Testis (tissue), 2 donors: ENCODE data around the gene RASAL2.

Experiments used
- POLR2A ChIP-seq: fragments of 450-650 bp; IDR thresholded peaks from one replicate; pipeline ENCODE4 v1.6.1; 2017; ENCODE audit warnings: antibody characterized with exemption, mild to moderate bottlenecking, moderate library complexity
- TF ChIP-seq, protein P1 (sequence below), 3 experiments: fragments of 450-650 bp in 2 of 3; fragments of 200-600 bp in 1 of 3; sonication (generic) in 1 of 3; IDR thresholded peaks; one replicate each; pipeline ENCODE4 v1.5.1; 2016 to 2019; ENCODE audit warnings: antibody characterized with exemption in 3 of 3, mild to moderate bottlenecking in 2 of 3, moderate library complexity in 1 of 3

DNA sequence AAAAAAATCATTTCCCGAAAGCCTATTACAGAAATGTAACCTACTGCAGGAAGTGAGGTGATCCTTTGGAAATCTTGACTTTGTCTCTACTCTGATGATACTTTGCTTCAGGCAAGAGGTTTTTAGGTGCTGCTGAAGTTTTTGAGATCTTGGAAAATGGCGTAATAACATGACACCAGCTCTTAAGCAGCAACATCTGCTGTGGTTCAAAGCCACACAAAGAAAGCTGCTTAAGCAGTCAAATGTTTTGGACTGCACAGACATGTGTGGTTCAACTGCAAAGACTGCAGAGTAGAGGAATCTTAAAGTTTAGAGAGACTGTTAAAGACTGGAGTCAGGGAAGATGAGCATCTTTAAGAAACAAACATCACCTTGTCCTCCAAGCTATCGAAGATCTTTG is 139.0 kb downstream of the RASAL2 start:
- TF ChIP-seq, protein P1, sequence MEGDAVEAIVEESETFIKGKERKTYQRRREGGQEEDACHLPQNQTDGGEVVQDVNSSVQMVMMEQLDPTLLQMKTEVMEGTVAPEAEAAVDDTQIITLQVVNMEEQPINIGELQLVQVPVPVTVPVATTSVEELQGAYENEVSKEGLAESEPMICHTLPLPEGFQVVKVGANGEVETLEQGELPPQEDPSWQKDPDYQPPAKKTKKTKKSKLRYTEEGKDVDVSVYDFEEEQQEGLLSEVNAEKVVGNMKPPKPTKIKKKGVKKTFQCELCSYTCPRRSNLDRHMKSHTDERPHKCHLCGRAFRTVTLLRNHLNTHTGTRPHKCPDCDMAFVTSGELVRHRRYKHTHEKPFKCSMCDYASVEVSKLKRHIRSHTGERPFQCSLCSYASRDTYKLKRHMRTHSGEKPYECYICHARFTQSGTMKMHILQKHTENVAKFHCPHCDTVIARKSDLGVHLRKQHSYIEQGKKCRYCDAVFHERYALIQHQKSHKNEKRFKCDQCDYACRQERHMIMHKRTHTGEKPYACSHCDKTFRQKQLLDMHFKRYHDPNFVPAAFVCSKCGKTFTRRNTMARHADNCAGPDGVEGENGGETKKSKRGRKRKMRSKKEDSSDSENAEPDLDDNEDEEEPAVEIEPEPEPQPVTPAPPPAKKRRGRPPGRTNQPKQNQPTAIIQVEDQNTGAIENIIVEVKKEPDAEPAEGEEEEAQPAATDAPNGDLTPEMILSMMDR (IDR thresholded peaks at IDR 0.05), result no peak
- TF ChIP-seq POLR2A, result no peak
